Right atrium auricular region (tissue), 2 donors: ENCODE measurements around the gene KLF13. TPM values are rescaled to one million over a fixed set of nuclear protein-coding genes. Genes with fewer than 3 reads are reported as not detected.

Experiments used
- DNase-seq: peaks from one replicate; pipeline ENCODE4 v3.0.0-alpha.2; 2019; ENCODE audit warnings: low spot score
- H3K27ac ChIP-seq, 2 donors: fragments of 200-600 bp; sonication (generic); 1 replicate in 1 of 2; 2 replicates in 1 of 2; pipeline ENCODE4 v1.5.1; 2016 to 2019
- H3K27me3 ChIP-seq, 2 donors: fragments of 200-600 bp; sonication (generic); one replicate each; pipeline versions ENCODE4 v1.5.1 to v1.6.0; 2017 to 2019
- H3K36me3 ChIP-seq: fragments of 200-600 bp; sonication (generic); one replicate; pipeline ENCODE4 v1.5.1; 2016
- H3K4me1 ChIP-seq, 2 donors: fragments of 200-600 bp; sonication (generic); one replicate each; pipeline versions ENCODE4 v1.5.1 to v1.6.0; 2017 to 2019
- H3K4me3 ChIP-seq, 2 donors: fragments of 200-600 bp; sonication (generic); 1 replicate in 1 of 2; 2 replicates in 1 of 2; pipeline ENCODE4 v1.5.1; 2017 to 2019; ENCODE audit warnings: mild to moderate bottlenecking in 1 of 2, moderate library complexity in 1 of 2
- H3K9me3 ChIP-seq, 2 donors: fragments of 200-600 bp; sonication (generic); one replicate each; pipeline ENCODE4 v1.5.1; 2019
- total RNA-seq, 2 donors: library from RNA; depleted of rRNA; stranded (reverse); fragments of >200 nt; gene quantifications; one replicate each; pipeline ENCODE4 v1.1.0, GENCODE V29; 2016
- TF ChIP-seq, protein P1 (sequence below), 2 donors: fragments of 200-600 bp; sonication (generic); IDR thresholded peaks; one replicate each; pipeline ENCODE4 v1.5.1; 2019; ENCODE audit warnings: antibody characterized with exemption in 2 of 2

KLF13 gene
- total RNA-seq: 10 to 100 TPM; 52.8 to 54.6 TPM

DNA sequence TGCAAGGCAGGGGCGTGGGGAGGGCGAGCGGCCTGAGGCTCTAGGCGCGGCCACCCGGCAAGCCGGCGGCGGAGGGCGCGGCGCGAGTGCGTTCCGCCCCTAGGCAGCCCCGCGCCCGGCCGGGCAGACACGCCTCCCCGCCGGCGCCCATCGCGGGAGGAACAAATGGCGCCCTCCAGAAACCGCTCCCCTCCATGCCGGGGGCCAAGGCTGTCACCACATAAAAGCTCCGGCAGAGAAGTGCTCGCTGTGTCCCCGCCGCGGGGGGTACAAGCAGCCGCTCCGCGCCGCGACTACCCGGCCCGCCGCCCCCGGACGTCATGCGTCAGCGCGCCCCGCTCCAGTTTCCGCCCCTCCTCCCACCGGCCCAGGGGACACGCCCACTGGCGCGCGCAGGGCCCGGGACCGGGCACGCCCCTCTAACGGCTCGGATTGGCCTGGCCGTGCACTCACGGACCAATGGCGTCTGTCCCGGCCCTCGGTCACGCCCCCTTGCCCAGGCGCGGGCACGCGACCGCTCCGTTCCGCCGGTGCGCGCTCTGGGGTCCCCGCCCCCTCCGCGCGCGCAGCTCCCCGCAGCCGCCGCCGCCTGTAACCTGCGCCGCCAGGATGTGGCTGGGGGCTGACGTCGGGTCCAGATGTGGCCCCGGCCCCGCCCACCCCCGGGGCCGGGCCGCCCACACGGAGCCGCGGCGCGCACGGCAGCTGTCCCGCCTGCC lies at the start of gene KLF13:
TSS of gene KLF13 (plus strand) at position 680 of the 719 bp plus-strand sequence. CDS start 378 bp downstream, outside the sequence.
- H3K36me3 ChIP-seq: no peaks in the 10 kb centered on the region
- peaks cover 0 to 50% of the 10 kb centered on the region in 2 donors for H3K4me1 ChIP-seq
- H3K9me3 ChIP-seq: no peaks in the 10 kb centered on the region
- DNase-seq: peak; percentile 99
- peak within 1 kb of the TSS; percentile 88 to 91 for H3K4me3 ChIP-seq
- H3K27ac ChIP-seq: peak within 1 kb of the TSS; percentile 99 to 100
- H3K27me3 ChIP-seq: no peaks in the 10 kb centered on the region
- TF ChIP-seq, protein P1, sequence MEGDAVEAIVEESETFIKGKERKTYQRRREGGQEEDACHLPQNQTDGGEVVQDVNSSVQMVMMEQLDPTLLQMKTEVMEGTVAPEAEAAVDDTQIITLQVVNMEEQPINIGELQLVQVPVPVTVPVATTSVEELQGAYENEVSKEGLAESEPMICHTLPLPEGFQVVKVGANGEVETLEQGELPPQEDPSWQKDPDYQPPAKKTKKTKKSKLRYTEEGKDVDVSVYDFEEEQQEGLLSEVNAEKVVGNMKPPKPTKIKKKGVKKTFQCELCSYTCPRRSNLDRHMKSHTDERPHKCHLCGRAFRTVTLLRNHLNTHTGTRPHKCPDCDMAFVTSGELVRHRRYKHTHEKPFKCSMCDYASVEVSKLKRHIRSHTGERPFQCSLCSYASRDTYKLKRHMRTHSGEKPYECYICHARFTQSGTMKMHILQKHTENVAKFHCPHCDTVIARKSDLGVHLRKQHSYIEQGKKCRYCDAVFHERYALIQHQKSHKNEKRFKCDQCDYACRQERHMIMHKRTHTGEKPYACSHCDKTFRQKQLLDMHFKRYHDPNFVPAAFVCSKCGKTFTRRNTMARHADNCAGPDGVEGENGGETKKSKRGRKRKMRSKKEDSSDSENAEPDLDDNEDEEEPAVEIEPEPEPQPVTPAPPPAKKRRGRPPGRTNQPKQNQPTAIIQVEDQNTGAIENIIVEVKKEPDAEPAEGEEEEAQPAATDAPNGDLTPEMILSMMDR (IDR thresholded peaks at IDR 0.05): peak in 1 of 2 donors; percentile 17

DNA sequence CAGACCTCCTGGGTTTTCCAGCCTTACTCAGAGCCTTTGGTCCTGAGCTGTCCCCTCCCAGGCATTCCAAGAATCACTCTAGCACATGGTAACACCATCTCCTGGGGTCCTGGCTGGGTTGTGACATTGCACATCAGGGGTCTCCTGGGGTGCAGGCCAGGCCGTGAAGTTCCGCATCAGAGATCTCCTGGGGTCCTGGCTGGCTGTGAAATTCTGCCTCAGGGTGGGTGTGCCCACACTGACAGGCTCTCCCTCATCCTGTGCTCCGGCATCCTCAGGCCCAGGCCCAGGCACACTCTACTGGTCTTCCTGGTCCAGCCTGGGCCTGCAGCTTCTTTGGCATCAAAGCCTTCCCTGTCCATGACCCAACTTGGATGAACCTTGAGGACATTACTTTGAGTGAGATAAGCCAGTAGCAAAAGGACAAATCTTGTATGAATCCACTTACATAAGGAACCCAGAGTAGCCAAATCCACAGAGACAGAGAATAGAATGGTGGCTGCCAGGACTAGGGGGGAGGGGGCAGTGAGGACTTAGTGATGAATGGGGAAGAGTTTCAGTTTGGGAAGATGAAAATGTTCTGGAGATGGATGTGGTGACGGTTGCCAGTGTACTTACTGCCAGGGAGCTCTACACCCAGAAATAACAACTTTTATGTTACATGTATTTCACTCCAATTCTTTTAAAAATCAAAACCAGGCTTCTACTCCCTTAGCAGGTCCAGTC lies 49.1 kb upstream of the KLF13 start:
- TF ChIP-seq, protein P1 (IDR thresholded peaks at IDR 0.05): no peak
- Histone ChIP-seq H3K36me3 (no peaks in the 10 kb centered on the region), H3K4me1 (peaks cover 0 to 9% of the 10 kb centered on the region in 2 donors), H3K27me3 (no peaks in the 10 kb centered on the region), H3K27ac (no peak overlapping the region), H3K9me3 (no peaks in the 10 kb centered on the region), H3K4me3 (no peak overlapping the region)
- DNase-seq: no peak

DNA sequence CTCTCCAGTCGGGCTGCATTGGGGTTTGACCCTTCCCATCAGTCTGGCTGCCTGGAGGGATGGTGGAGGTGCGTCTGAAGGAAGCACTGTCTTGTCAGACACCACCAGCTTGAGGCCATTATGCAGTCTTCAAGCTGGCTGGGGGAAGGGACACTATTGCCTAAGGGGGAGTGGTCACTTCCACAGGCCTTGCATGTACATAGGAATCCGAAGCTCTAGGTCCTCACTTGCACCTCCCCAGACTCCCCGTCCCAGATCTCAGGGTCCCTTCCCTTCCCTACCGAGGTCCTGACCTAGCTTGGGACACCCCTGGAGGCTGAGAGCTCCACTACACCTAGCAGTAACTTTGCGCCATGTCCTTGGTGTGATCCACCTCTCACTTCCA lies 48.6 kb upstream of the KLF13 start:
- TF ChIP-seq, protein P1 (IDR thresholded peaks at IDR 0.05): no peak
- DNase-seq: peak; percentile 53
- no peaks in the 10 kb centered on the region for H3K36me3 ChIP-seq

DNA sequence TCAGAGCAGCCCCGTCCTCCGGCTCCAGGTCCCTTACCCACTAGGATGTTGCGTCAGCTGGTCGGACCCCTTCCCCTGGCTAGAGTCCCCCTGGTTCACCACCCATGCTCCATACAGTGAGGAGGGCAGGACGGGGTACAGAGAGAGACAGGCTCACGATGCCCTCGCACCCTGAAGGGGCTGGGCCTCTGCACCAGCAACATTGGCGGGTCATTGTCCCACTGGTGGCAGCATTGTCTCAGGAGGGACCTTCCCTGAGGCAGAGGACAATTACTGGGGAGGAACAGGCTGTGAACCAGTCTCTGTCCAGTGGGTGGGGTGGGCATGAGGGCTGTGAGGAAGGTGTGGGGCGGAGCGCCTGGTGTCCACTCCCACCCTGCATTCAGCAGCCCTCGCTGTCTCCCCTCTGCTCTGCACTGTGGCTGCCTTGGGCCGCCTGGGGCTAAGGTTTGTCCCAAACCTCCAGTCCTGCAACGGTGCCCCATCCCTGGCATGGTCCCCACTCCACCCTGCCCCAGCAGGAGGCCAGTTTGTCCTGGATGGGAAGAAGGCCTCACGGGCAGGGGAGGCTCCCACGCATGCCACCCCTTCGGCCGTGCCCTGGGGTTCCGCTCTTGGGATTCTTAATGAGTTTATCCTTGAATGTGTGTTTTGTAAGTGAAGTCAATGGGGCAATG lies 48.0 kb upstream of the KLF13 start:
- H3K27me3 ChIP-seq: no peaks in the 10 kb centered on the region
- no peaks in the 10 kb centered on the region for H3K36me3 ChIP-seq
- no peak overlapping the region for H3K27ac ChIP-seq
- no peak overlapping the region for H3K4me3 ChIP-seq
- H3K4me1 ChIP-seq: peaks cover 0 to 9% of the 10 kb centered on the region in 2 donors
- TF ChIP-seq, protein P1 (IDR thresholded peaks at IDR 0.05): no peak
- DNase-seq: peak; percentile 48
- H3K9me3 ChIP-seq: no peaks in the 10 kb centered on the region

More for the DNA sequence above, 48.6 kb upstream of the KLF13 start:
- H3K4me3 ChIP-seq: no peak overlapping the region
- H3K27me3 ChIP-seq: no peaks in the 10 kb centered on the region
- H3K4me1 ChIP-seq: peaks cover 0 to 9% of the 10 kb centered on the region in 2 donors
- no peak overlapping the region for H3K27ac ChIP-seq
- H3K9me3 ChIP-seq: no peaks in the 10 kb centered on the region

DNA sequence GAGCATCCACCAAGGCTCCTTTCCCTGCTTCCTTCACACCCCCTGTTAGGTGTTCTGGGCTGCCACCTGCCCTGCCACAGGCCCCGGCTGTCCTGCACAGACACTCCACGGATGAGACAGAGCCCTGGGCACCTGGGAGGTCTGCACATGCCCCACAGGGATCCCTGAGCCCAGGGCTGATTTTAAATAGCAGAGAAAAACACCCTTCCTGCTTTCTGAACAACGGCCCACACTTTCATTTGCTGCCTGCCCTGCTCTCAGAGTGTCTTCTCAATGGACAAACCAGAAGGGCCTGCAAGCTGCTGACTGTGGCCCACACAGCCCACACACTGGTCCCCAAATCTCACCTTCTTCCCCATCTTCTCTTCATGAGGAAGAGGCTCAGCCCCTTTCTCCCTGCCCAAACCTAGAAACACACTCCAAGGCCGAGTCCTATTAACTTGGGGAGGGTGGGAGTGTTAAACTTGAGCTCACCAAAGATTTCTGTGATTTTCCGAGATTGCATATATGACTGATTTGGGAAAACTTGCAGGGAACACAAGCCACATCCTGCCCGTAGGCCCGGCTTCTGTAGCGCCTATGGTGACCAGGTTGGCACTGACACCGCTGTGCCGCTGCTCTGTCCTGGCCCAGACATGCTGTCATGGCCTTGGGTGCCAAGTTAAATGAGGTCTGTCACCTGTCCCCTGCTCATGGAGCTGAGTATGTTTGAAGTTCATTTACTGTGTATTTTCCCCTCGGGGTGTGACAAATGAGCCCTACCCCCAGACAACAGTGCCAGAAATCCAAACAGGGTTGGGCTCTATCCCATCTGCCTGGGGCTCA lies 47.2 kb upstream of the KLF13 start:
- no peaks in the 10 kb centered on the region for H3K27me3 ChIP-seq
- peak overlapping the region; percentile 9 to 18 for H3K27ac ChIP-seq
- H3K4me1 ChIP-seq: peaks cover 0 to 9% of the 10 kb centered on the region in 2 donors
- no peak overlapping the region for H3K4me3 ChIP-seq
- no peaks in the 10 kb centered on the region for H3K36me3 ChIP-seq
- DNase-seq: peak; percentile 53
- TF ChIP-seq, protein P1 (IDR thresholded peaks at IDR 0.05): no peak
- H3K9me3 ChIP-seq: no peaks in the 10 kb centered on the region
